ENCODE measurements around the gene GRAMD1B.

GRAMD1B gene

DNA sequence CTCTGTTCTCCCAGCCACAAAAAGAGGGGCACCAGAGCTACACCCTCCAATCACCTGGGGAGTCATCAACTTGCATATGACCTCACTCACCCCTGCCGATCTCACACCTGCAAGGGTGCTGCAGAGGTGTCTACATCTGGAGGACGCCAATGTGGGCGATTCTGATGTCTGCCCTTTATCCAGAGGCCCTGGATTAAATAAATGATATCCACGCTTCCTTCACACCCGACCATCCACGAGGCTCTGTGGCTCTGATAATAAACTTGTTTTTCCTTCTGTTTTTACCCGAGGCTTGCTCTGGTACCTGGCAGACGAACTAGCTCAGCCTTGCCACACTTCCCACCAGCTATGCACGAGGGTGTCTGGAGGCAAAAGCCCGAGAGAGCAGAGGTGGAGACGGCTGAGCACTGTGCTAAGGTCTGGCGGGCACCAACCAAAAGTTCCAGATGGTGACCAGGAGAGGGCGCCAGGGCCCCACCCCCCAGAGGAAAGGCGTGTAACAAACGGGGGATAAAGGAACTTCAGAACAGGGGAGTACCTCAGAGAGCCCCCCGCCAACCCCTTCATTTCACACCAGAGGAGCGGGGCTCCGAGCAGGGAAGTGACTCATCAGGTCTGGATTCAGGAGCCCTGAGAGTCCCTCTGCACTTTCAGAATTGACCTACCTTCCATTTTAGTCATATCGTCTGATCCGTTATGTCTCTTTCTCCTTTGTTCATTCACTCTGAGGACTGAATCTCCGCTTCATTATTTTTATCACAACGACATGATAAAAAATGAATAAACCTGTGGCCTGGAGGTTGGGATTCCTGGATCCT is 210.8 kb downstream of the GRAMD1B start:
- TF ChIP-seq, protein P1, sequence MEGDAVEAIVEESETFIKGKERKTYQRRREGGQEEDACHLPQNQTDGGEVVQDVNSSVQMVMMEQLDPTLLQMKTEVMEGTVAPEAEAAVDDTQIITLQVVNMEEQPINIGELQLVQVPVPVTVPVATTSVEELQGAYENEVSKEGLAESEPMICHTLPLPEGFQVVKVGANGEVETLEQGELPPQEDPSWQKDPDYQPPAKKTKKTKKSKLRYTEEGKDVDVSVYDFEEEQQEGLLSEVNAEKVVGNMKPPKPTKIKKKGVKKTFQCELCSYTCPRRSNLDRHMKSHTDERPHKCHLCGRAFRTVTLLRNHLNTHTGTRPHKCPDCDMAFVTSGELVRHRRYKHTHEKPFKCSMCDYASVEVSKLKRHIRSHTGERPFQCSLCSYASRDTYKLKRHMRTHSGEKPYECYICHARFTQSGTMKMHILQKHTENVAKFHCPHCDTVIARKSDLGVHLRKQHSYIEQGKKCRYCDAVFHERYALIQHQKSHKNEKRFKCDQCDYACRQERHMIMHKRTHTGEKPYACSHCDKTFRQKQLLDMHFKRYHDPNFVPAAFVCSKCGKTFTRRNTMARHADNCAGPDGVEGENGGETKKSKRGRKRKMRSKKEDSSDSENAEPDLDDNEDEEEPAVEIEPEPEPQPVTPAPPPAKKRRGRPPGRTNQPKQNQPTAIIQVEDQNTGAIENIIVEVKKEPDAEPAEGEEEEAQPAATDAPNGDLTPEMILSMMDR (IDR thresholded peaks at IDR 0.05; ENCODE audit: low read depth, low read length, poor library complexity, severe bottlenecking) = peak; percentile 93
- TF ChIP-seq EZH2phosphoT487 (IDR thresholded peaks at IDR 0.05; ENCODE audit: borderline replicate concordance, low read length) = no peak

DNA sequence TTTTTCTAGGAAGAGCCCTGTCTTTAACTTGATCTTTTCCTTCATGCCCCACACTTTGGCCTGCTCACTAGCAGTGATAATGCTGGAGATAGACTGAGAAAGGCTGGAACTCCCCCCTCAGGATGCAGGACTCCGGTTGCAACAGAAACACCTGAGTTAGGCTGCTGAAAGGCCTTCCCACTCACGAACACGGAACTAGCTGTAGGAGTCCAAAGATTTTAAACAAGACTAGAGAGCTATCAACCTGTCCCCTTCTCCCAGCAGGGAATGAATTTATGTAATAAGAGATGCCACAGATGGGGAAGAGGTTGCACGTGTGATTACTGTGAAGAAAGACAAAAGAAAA is 211.4 kb downstream of the GRAMD1B start:
- no peaks in the 10 kb centered on the region for H3K9me3 ChIP-seq (ENCODE audit: control insufficient read depth, insufficient read depth, low read length)
- peaks cover 17% of the 10 kb centered on the region for H3K4me1 ChIP-seq (ENCODE audit: control insufficient read depth, low read length)
- H3K9me2 ChIP-seq (replicated peaks; ENCODE audit: control insufficient read depth, low read length) = no peaks in the 10 kb centered on the region
- no peaks in the 10 kb centered on the region for H3K79me2 ChIP-seq (ENCODE audit: control insufficient read depth, low read length)
- H3K27me3 ChIP-seq (ENCODE audit: control insufficient read depth, low read length) = peaks cover 11% of the 10 kb centered on the region
- no peaks in the 10 kb centered on the region for H3K36me3 ChIP-seq (ENCODE audit: control insufficient read depth, low read length)
- H3K4me3 ChIP-seq (ENCODE audit: low read length) = no peak overlapping the region
- TF ChIP-seq, protein P1 (IDR thresholded peaks at IDR 0.05; ENCODE audit: low read depth, low read length, poor library complexity, severe bottlenecking) = no peak
- TF ChIP-seq EZH2phosphoT487 (IDR thresholded peaks at IDR 0.05; ENCODE audit: borderline replicate concordance, low read length) = no peak
- no peak overlapping the region for H3K4me2 ChIP-seq (ENCODE audit: low read length)
- no peak overlapping the region for H3K27ac ChIP-seq (ENCODE audit: low read depth, low read length)
- H3F3A ChIP-seq (ENCODE audit: control insufficient read depth, insufficient read depth) = no peaks in the 10 kb centered on the region
- H4K20me1 ChIP-seq (ENCODE audit: control insufficient read depth, insufficient read depth, low read depth, low read length) = no peaks in the 10 kb centered on the region

More for the DNA sequence above, 210.8 kb downstream of the GRAMD1B start:
- H3K27me3 ChIP-seq (ENCODE audit: control insufficient read depth, low read length) = peaks cover 13% of the 10 kb centered on the region
- H3K9me3 ChIP-seq (ENCODE audit: control insufficient read depth, insufficient read depth, low read length) = no peaks in the 10 kb centered on the region
- no peak overlapping the region for H3K4me2 ChIP-seq (ENCODE audit: low read length)
- H3F3A ChIP-seq (ENCODE audit: control insufficient read depth, insufficient read depth) = no peaks in the 10 kb centered on the region
- no peaks in the 10 kb centered on the region for H4K20me1 ChIP-seq (ENCODE audit: control insufficient read depth, insufficient read depth, low read depth, low read length)
- no peak overlapping the region for H3K4me3 ChIP-seq (ENCODE audit: low read length)
- H3K9me2 ChIP-seq (replicated peaks; ENCODE audit: control insufficient read depth, low read length) = no peaks in the 10 kb centered on the region
- no peaks in the 10 kb centered on the region for H3K36me3 ChIP-seq (ENCODE audit: control insufficient read depth, low read length)
- peaks cover 17% of the 10 kb centered on the region for H3K4me1 ChIP-seq (ENCODE audit: control insufficient read depth, low read length)
- no peak overlapping the region for H3K27ac ChIP-seq (ENCODE audit: low read depth, low read length)
- no peaks in the 10 kb centered on the region for H3K79me2 ChIP-seq (ENCODE audit: control insufficient read depth, low read length)

DNA sequence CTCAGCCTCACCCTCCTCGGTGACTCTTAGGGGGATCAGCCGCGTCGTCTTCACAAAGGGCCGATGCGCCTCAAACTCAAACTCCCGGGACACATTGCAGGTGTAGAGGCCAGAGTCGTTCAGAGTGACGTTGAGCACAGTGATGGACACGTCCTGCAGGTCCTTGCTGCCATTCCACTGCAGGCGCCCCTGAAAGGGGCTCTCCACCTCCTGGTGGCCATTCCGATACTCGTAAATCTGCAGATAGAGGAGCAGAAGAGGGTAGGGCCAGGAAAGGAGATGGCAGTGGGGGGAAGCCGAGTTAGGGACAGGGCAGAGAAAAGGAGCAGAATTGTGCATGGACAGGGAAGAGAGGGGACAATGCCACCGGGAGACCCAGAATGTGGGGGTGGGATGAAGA is 212.4 kb downstream of the GRAMD1B start:
- no peaks in the 10 kb centered on the region for H3K9me3 ChIP-seq (ENCODE audit: control insufficient read depth, insufficient read depth, low read length)
- H3K27ac ChIP-seq (ENCODE audit: low read depth, low read length) = no peak overlapping the region
- no peak overlapping the region for H3K4me3 ChIP-seq (ENCODE audit: low read length)
- H3K4me2 ChIP-seq (ENCODE audit: low read length) = no peak overlapping the region
- no peaks in the 10 kb centered on the region for H3K9me2 ChIP-seq (replicated peaks; ENCODE audit: control insufficient read depth, low read length)
- no peaks in the 10 kb centered on the region for H4K20me1 ChIP-seq (ENCODE audit: control insufficient read depth, insufficient read depth, low read depth, low read length)
- peaks cover 17% of the 10 kb centered on the region for H3K4me1 ChIP-seq (ENCODE audit: control insufficient read depth, low read length)
- peaks cover 8% of the 10 kb centered on the region for H3K27me3 ChIP-seq (ENCODE audit: control insufficient read depth, low read length)
- no peaks in the 10 kb centered on the region for H3F3A ChIP-seq (ENCODE audit: control insufficient read depth, insufficient read depth)
- TF ChIP-seq, protein P1 (IDR thresholded peaks at IDR 0.05; ENCODE audit: low read depth, low read length, poor library complexity, severe bottlenecking) = no peak
- no peak for TF ChIP-seq EZH2phosphoT487 (IDR thresholded peaks at IDR 0.05; ENCODE audit: borderline replicate concordance, low read length)
- H3K79me2 ChIP-seq (ENCODE audit: control insufficient read depth, low read length) = no peaks in the 10 kb centered on the region
- no peaks in the 10 kb centered on the region for H3K36me3 ChIP-seq (ENCODE audit: control insufficient read depth, low read length)

Data from DOHH2 (cell line).